ENCODE data around the gene IRF4.

IRF4 gene

GRCh38 chr6:429515-430121 is 38.1 kb downstream of the IRF4 start:
- TF ChIP-seq, protein P1, sequence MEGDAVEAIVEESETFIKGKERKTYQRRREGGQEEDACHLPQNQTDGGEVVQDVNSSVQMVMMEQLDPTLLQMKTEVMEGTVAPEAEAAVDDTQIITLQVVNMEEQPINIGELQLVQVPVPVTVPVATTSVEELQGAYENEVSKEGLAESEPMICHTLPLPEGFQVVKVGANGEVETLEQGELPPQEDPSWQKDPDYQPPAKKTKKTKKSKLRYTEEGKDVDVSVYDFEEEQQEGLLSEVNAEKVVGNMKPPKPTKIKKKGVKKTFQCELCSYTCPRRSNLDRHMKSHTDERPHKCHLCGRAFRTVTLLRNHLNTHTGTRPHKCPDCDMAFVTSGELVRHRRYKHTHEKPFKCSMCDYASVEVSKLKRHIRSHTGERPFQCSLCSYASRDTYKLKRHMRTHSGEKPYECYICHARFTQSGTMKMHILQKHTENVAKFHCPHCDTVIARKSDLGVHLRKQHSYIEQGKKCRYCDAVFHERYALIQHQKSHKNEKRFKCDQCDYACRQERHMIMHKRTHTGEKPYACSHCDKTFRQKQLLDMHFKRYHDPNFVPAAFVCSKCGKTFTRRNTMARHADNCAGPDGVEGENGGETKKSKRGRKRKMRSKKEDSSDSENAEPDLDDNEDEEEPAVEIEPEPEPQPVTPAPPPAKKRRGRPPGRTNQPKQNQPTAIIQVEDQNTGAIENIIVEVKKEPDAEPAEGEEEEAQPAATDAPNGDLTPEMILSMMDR (IDR thresholded peaks at IDR 0.05; ENCODE audit: low read depth, low read length): no peak
- H3K4me3 ChIP-seq (ENCODE audit: low read depth, low read length): no peak overlapping the region

GRCh38 chr6:431504-431903 is 40.0 kb downstream of the IRF4 start:
- TF ChIP-seq, protein P1 (IDR thresholded peaks at IDR 0.05; ENCODE audit: low read depth, low read length): no peak
- no peak overlapping the region for H3K4me3 ChIP-seq (ENCODE audit: low read depth, low read length)

DNA sequence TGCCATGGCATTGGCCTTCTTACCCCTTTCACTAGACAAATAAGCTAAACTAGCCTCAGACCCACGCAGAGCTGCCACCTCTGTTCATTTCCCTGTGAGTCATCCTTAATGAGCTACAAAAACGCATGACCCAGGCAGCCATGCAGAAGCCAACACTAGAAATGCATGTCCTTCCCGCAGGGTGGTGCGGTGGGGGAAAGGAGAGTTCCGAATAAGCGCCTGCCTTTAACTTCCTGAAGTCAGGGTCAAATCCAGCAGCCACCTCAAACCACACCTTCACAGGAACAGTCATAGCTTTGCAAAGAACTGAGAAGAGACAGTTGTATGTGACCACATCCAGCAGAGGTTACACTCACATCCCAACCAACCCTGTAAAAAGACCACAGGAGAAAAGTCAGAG is 40.4 kb downstream of the IRF4 start:
- TF ChIP-seq, protein P1 (IDR thresholded peaks at IDR 0.05; ENCODE audit: low read depth, low read length): no peak

DNA sequence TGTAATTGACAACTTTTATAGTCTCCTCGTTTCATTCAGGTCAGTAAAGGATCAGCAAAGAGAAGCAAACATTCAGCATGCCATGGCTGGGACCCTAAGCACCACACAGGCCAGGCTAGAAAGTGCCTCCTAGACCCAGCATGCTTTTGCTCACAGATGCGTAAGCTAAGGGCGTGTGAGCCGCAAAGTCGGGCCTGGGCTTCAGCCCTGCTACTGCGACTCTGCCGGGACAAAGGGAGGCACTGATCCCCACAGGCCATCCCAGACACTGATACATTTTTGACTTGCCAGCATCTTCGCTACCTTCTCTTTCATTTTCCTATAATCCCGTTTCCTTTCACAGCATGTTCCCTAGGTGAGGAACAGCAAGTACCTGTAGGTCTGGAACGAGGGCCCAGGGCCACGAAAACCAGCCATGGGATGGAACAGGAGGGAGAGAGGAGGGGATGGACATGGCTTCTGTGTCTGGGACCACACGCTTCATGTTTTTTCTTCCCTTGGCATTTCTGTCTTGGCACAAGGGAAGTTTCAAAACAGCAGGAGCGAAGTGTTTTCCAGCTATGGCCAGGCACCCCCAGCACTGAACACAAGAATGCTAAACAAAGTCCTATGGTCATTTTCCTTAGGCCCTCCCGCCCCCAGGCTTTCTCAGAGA is 42.6 kb downstream of the IRF4 start:
- no peak overlapping the region for H3K4me3 ChIP-seq (ENCODE audit: low read depth, low read length)
- TF ChIP-seq, protein P1 (IDR thresholded peaks at IDR 0.05; ENCODE audit: low read depth, low read length): no peak

More for the DNA sequence above, 40.4 kb downstream of the IRF4 start:
- no peak overlapping the region for H3K4me3 ChIP-seq (ENCODE audit: low read depth, low read length)

DNA sequence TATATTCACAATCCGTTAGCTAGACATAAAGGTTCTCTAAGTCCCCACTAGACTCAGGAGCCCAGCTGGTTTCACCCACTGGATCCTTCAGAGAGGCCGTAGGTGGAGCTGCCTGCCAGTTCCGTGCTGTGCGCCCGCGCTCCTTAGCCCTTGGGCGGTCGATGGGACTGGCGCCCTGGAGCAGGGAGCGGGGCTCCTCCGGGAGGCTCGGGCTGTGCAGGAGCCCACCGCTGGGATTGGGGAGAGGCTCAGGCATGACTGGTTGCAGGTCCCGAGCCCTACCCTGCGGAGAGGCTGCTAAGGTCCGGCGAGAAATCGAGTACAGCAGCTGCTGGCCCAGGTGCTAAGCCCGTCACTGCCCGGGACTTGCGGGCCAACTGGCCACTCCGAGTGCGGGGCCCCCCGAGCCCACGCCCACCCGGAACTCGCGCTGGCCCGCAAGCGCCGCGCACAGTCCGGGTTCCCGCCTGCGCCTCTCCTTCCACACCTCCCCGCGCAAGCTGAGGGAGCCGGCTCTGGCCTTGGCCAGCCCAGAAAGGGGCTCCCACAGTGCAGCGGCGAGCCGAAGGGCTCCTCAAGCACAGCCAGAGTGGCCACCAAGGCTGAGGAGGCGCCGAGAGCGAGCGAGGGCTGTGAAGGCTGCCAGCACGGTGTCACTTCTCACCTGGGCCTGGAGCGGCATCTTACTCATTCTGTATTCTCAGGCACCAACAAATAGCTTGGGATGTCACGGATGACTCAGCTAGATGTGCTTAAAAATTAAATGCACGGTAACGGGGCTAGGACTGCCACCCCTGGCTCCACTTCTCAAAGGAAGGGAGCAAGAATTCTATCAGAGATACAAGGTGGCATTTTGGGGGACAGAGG is 44.1 kb downstream of the IRF4 start:
- no peak overlapping the region for H3K4me3 ChIP-seq (ENCODE audit: low read depth, low read length)
- TF ChIP-seq, protein P1 (IDR thresholded peaks at IDR 0.05; ENCODE audit: low read depth, low read length): no peak

GRCh38 chr6:436308-437036 is 44.9 kb downstream of the IRF4 start:
- H3K4me3 ChIP-seq (ENCODE audit: low read depth, low read length): no peak overlapping the region
- TF ChIP-seq, protein P1 (IDR thresholded peaks at IDR 0.05; ENCODE audit: low read depth, low read length): no peak
